DOHH2 (cell line): ENCODE results near the gene QKI.

ENCODE experiments used
- CTCF ChIP-seq: fragments of 200-600 bp; sonication (generic); IDR thresholded peaks from one replicate; pipeline ENCODE4 v1.5.1; 2014; ENCODE audit warnings: antibody characterized with exemption, mild to moderate bottlenecking, low read depth, low read length; ENCODE audit not compliant: poor library complexity, severe bottlenecking
- EZH2phosphoT487 ChIP-seq: fragments of 200-600 bp; sonication (generic); IDR thresholded peaks from 2 replicates; pipeline ENCODE4 v1.6.1; 2017; ENCODE audit warnings: borderline replicate concordance, mild to moderate bottlenecking, antibody characterized with exemption, low read length, moderate library complexity, mixed read lengths

DNA sequence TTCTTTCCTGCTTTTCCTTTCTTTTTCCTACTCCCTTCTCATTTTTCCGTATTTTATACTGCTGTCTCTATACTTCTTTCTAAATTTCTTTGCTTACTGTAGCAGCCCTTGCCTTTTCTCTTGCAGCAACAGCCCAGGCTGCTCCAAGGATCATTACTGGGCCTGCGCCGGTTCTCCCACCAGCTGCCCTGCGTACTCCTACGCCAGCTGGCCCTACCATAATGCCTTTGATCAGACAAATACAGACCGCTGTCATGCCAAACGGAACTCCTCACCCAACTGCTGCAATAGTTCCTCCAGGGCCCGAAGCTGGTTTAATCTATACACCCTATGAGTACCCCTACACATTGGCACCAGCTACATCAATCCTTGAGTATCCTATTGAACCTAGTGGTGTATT lies 148.8 kb downstream of the QKI start:
- no peak for TF ChIP-seq CTCF
- TF ChIP-seq EZH2phosphoT487: no peak
